Breast epithelium (tissue), 3 donors: ENCODE results near the gene LRRC74B.

Experiments used
- POLR2A ChIP-seq: fragments of 450-650 bp; IDR thresholded peaks from one replicate; pipeline ENCODE4 v1.6.1; 2016; ENCODE audit warnings: antibody characterized with exemption, mild to moderate bottlenecking, moderate library complexity
- TF ChIP-seq, protein P1 (sequence below), 3 donors: fragments of 450-650 bp; IDR thresholded peaks; one replicate each; pipeline ENCODE4 v1.5.1; 2016 to 2017; ENCODE audit warnings: antibody characterized with exemption in 3 of 3, mild to moderate bottlenecking in 3 of 3, moderate library complexity in 3 of 3

DNA sequence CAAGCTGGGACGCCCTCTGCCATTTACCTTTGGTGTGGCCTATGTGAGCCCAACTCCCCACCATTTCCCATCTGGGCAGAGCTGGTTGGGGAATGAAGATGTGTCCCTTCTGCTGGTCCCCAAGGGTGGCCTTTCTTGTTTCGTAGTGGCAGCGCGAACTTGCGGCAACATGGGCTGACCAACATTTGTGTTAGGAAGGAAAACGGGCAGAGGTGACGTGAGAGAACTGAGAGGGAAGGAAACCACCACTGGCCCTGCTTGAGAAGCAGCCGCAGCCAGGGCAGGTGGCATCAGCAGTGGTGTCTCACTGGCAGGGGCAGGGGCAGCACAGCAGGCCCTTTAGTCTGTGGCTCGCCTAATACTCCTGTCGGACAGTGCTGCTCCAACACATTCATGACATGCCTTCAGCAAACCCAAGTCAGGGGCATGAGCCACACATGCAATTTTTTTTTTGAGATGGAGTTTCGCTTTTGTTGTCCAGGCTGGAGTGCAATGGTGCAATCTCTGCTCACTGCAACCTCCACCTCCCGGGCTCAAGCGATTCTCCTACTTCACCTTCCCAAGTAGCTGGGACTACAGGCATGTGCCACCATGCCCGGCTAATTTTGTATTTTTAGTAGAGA, 29.9 kb downstream of the LRRC74B start:
- TF ChIP-seq, protein P1, sequence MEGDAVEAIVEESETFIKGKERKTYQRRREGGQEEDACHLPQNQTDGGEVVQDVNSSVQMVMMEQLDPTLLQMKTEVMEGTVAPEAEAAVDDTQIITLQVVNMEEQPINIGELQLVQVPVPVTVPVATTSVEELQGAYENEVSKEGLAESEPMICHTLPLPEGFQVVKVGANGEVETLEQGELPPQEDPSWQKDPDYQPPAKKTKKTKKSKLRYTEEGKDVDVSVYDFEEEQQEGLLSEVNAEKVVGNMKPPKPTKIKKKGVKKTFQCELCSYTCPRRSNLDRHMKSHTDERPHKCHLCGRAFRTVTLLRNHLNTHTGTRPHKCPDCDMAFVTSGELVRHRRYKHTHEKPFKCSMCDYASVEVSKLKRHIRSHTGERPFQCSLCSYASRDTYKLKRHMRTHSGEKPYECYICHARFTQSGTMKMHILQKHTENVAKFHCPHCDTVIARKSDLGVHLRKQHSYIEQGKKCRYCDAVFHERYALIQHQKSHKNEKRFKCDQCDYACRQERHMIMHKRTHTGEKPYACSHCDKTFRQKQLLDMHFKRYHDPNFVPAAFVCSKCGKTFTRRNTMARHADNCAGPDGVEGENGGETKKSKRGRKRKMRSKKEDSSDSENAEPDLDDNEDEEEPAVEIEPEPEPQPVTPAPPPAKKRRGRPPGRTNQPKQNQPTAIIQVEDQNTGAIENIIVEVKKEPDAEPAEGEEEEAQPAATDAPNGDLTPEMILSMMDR (IDR thresholded peaks at IDR 0.05): no peak
- no peak for TF ChIP-seq POLR2A
